IgD-negative memory B cell (primary cell): ENCODE measurements around the gene CPAMD8. TPM values are rescaled to one million over a fixed set of nuclear protein-coding genes. Genes with fewer than 3 reads are reported as not detected.
A peak's percentile ranks its signal among the peaks of the same experiment; 100 is the strongest.

Experiments used
- H3K27ac Mint-ChIP-seq, 3 donors: one replicate each; pipeline ENCODE4 v1.8.0; 2020 to 2022; ENCODE audit warnings: mild to moderate bottlenecking in 3 of 3, mixed read lengths in 3 of 3, moderate library complexity in 1 of 3
- H3K27me3 Mint-ChIP-seq: one replicate; pipeline ENCODE4 v1.8.0; 2021; ENCODE audit warnings: mixed read lengths
- H3K36me3 Mint-ChIP-seq: one replicate; pipeline ENCODE4 v1.8.0; 2020; ENCODE audit warnings: mild to moderate bottlenecking, mixed read lengths
- H3K4me1 Mint-ChIP-seq, 3 donors: one replicate each; pipeline ENCODE4 v1.8.0; 2020 to 2022; ENCODE audit warnings: mixed read lengths in 3 of 3, mild to moderate bottlenecking in 1 of 3
- H3K4me3 Mint-ChIP-seq, 4 donors: one replicate each; pipeline ENCODE4 v1.8.0; 2020 to 2022; ENCODE audit warnings: mild to moderate bottlenecking in 4 of 4, mixed read lengths in 4 of 4, moderate library complexity in 3 of 4
- H3K9me3 Mint-ChIP-seq, 3 donors: one replicate each; pipeline ENCODE4 v1.8.0; 2020 to 2021; ENCODE audit warnings: mixed read lengths in 3 of 3, mild to moderate bottlenecking in 1 of 3
- polyA plus RNA-seq: library from polyadenylated mRNA; unstranded; fragments of 300-500 nt; fragmentation: Illumina TruSeq; gene quantifications from one replicate; pipeline ENCODE4 v1.2.3, GENCODE V29; 2021

CPAMD8 gene
- polyA plus RNA-seq, 1 donor from 2014 or later: 5.1 TPM

DNA sequence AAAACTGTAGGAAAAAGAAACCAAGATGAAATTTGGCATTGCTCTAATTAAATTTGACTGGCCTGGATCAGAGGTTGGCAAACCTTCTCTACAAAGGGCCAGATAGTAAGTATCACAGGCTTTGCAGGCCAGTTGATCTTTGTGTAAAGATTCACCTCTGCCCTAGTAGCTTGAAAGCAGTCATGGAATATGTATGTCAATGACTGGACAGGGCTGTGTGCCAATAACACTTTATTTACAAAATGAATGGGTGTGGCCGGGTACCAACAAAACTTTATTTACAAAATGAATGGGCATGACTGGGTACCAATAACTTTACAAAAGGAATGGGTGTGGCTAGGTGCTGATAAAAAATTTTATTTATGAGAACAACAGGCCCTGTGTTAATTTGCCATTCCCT is 177.4 kb downstream of the CPAMD8 start:
- no peaks in the 10 kb centered on the region for H3K9me3 Mint-ChIP-seq
- H3K36me3 Mint-ChIP-seq: peaks cover 6% of the 10 kb centered on the region
- no peak overlapping the region for H3K4me3 Mint-ChIP-seq
- peak overlapping the region in 1 of 3 donors; percentile 47 for H3K27ac Mint-ChIP-seq
- no peaks in the 10 kb centered on the region for H3K27me3 Mint-ChIP-seq
- H3K4me1 Mint-ChIP-seq: peaks cover 0 to 4% (median 2%) of the 10 kb centered on the region in 3 donors

DNA sequence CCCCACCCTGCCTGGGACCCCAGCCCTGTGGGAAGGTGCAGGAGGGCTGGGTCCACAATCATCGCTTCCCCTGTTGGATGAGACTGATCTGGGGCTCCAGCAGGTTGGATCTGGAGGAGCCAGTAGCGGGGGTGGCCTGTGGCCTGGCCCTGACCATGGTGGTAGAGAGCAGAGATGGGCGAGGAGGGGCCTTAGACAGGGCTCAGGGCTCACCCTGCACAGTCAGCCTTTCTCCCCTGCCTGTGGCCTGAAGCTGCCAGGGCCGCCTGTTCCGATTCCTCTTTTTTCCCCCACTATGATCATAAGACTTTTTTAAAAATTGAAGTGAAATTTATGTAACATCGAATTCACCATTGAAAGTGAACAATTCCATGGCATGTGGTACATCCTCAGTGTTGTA is 179.2 kb downstream of the CPAMD8 start:
- peaks cover 6% of the 10 kb centered on the region for H3K36me3 Mint-ChIP-seq
- H3K27ac Mint-ChIP-seq: peak overlapping the region in 1 of 3 donors; percentile 82
- H3K4me1 Mint-ChIP-seq: peaks cover 0 to 4% (median 2%) of the 10 kb centered on the region in 3 donors
- H3K4me3 Mint-ChIP-seq: no peak overlapping the region
- H3K27me3 Mint-ChIP-seq: no peaks in the 10 kb centered on the region
- no peaks in the 10 kb centered on the region for H3K9me3 Mint-ChIP-seq

GRCh38 chr19:16846901-16847300 is 179.7 kb downstream of the CPAMD8 start:
- peak overlapping the region in 1 of 3 donors; percentile 82 for H3K27ac Mint-ChIP-seq
- H3K4me1 Mint-ChIP-seq: peaks cover 0 to 4% (median 2%) of the 10 kb centered on the region in 3 donors
- no peaks in the 10 kb centered on the region for H3K9me3 Mint-ChIP-seq
- H3K4me3 Mint-ChIP-seq: no peak overlapping the region
- H3K27me3 Mint-ChIP-seq: no peaks in the 10 kb centered on the region
- H3K36me3 Mint-ChIP-seq: peaks cover 6% of the 10 kb centered on the region

Other genes with a start within 250 kb of the CPAMD8 start
- gene SIN3B, start 197.4 kb downstream of the CPAMD8 start, polyA plus RNA-seq: 11.8 TPM
- 0.36 TPM for gene F2RL3, start 137.8 kb downstream of the CPAMD8 start, polyA plus RNA-seq
- gene HAUS8, start 48.6 kb upstream of the CPAMD8 start, polyA plus RNA-seq: 11.4 TPM
- 26.9 TPM for gene MYO9B, start 49.0 kb upstream of the CPAMD8 start, polyA plus RNA-seq
- 52.5 TPM for gene USE1, start 188.5 kb upstream of the CPAMD8 start, polyA plus RNA-seq
- gene OCEL1, start 199.4 kb upstream of the CPAMD8 start, polyA plus RNA-seq: 46.0 TPM
- gene NR2F6, start 219.1 kb upstream of the CPAMD8 start, polyA plus RNA-seq: 1.3 TPM
- gene USHBP1, start 237.9 kb upstream of the CPAMD8 start, polyA plus RNA-seq: not detected
- gene BABAM1, start 240.6 kb upstream of the CPAMD8 start, polyA plus RNA-seq: 115 TPM